Non-pigmented ciliary epithelial cell (primary cell): ENCODE measurements around the gene QRICH1.
"Not testable (repeated sequence)": the region's sequence is repeated elsewhere in the genome, so short reads cannot be mapped to it uniquely, and the experiment has no call there.

Experiments
- DNase-seq: peaks from one replicate; pipeline ENCODE4 v3.0.0-alpha.2; 2010; ENCODE audit warnings: low read depth

The QRICH1 gene

GRCh38 chr3:49017229-49017970 is 76.5 kb downstream of the QRICH1 start:
- no peak for DNase-seq

DNA sequence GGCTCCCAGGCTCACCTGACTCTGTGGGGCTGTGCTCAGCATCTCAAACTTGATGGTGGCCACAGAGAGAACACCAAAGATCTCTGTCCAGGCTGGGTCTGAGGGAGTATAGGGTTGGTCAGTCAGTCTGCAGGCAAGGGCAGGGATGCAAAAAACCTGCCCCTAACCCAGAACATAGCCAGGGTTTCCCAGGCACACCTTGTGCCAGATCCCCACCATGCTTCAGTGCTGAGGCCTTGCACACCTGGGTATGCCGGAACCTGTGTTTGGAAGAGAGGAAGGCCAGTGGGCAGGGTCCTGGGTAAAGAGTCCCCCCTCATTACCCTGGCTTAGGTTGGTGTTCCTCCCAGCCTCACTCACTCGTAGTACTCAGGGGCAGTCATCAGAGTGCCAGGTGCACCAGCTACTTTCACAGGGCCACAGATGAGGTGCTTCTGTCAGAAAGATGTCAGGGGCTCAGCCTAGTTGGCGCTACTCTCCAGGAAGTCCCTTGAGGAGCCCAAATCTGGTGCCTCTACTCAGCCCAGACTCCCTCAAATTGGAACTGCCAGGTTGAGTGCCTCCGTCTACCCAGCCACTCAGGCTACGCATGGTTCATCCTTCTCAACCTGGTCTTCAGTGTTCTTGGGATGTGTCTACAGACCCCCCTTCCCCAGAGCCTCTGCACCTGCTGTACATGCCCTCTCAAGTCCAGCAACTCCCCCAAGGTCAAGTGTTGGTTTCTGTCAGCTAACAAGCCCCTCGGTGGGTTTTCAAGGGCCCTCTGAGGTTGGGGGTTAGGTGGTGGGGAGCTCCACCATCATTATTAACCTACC is 77.2 kb downstream of the QRICH1 start:
- no peak for DNase-seq

GRCh38 chr3:49015765-49016164 is 78.1 kb downstream of the QRICH1 start:
- no peak for DNase-seq

DNA sequence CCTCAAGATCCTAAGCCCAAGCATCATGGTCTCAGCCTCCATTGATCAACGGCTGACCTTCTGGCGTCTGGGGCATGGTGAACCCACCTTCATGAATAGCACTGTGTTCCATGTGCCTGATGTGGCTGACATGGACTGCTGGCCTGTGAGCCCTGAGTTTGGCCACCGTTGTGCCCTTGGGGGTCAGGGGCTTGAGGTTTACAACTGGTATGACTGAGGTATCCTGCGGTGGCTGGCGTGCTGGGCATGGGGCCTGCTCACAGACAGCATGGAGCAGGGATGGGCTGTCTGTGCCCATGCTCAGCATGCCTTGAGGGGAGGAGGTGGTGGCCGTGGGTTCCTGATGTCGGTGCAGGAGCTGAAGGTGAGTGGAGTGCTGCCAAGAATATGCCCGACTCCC is 78.8 kb downstream of the QRICH1 start:
- DNase-seq = no peak

DNA sequence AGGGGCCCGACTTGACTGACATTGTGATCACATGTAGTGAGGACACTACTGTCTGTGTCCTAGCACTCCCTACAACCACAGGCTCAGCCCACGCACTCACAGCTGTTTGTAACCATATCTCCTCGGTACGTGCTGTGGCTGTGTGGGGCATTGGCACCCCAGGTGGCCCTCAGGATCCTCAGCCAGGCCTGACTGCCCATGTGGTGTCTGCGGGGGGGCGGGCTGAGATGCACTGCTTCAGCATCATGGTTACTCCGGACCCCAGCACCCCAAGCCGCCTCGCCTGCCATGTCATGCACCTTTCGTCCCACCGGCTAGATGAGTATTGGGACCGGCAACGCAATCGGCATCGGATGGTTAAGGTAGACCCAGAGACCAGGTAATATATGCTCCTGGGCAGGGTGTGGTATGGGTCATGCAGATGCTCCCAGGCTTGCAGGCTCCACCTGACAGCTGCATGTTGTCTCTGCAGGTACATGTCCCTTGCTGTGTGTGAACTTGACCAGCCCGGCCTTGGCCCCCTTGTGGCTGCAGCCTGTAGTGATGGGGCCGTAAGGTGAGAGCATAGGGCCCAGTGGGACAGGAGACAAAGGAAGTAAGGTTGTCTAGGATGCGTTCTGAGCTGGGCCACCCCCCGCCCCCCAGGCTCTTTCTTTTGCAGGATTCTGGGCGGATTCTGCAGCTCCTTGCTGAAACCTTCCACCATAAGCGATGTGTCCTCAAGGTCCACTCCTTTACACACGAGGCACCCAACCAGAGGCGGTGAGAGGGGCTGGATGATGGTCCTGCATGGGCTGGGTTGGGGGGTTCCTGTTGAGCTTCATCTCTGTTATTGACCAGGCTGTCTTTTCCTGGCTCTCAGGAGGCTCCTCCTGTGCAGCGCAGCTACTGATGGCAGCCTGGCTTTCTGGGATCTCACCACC is 79.9 kb downstream of the QRICH1 start:
- no peak for DNase-seq

- no peak for DNase-seq
These were observed 80.6 kb downstream of the QRICH1 start for GRCh38 chr3:49013113-49013737.

GRCh38 chr3:49012441-49013017 is 81.3 kb downstream of the QRICH1 start:
- no peak for DNase-seq

- no peak for DNase-seq
These were observed 84.5 kb downstream of the QRICH1 start for GRCh38 chr3:49009396-49009795.

DNA sequence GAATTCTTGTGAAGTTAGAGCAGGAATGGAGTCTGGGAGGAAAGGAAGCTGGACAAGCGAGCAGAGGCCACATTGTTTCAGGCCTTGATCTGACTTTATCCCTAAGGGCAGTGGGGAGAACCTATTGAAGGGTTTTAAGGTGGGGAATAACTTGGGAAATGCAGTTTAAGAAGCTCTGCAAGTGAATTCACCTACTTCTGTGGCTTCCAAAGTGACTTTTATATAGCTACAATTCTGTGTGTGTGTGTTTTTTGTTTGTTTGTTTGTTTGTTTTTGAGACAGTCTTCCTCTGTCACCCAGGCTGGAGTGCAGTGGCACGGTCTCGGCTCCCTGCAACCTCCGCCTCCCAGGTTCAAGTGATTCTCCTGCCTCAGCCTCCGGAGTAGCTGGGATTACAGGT is 85.2 kb downstream of the QRICH1 start:
- not testable (repeated sequence) for DNase-seq

DNA sequence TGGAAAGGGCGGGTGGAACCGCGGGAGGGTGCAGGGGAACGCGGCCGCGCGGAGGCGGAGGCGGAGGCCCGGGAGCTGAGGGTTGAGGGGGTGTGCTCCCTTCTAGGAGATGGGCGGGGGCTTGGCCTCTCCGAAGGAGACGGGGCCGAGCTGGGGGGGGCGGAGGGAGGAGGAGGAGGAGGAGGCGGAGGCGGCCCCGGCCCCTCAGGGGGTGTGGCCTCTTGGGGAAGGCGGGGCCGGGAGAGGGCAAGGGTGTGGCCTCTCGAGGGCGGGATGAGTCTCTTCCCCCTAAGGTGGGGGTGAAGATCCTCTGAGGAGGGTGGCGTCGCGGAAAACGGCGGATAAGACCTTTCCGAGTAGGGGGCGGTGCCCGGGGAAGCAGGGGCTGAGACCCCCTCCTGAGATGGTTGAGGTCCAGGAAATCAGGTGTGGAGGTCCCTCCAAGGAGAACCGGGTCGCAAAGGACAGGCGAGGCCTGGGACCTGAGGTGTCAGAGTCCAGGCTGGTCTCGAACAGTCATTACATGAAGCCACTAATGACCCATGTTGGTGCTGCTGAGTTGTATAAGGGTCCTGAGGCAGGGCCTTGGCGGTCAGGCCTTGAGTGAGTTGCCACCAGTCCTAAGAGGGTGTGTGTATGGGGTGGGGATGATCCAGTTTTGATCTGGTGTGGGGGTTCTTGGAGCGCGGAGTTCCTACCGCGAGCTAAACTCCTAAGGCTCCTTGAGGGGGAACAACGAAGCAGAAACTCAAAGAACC is 85.9 kb downstream of the QRICH1 start:
- DNase-seq = no peak

- DNase-seq = peak; percentile 86
These were observed 86.7 kb downstream of the QRICH1 start, which contains the start of gene WDR6 for GRCh38 chr3:49007068-49007770. TSS of gene WDR6 (plus strand) at chr3:49007391. CDS start at chr3:49007432, 41 bp downstream.

DNA sequence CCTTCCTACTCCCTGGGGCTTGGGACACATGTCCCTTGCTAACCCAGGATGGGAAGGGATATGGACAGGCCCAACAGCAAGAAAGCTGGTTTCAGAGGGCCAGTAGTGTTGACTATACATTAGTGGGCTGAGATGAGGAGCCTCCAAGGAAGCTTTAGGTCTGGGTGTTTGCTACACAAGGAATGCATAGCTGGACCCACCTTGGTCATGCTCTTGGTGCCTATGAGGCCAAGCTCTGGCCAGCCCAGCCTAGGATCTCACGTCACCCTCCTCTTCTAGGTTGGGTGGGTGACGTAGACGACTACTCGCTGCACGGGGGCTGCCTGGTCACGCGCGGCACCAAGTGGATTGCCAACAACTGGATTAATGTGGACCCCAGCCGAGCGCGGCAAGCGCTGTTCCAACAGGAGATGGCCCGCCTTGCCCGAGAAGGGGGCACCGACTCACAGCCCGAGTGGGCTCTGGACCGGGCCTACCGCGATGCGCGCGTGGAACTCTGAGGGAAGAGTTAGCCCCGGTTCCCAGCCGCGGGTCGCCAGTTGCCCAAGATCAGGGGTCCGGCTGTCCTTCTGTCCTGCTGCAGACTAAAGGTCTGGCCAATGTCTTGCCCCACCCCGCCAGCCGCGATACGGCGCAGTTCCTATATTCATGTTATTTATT is 87.3 kb downstream of the QRICH1 start:
- no peak for DNase-seq

- no peak for DNase-seq
These were observed 87.9 kb downstream of the QRICH1 start for GRCh38 chr3:49005998-49006397.

DNA sequence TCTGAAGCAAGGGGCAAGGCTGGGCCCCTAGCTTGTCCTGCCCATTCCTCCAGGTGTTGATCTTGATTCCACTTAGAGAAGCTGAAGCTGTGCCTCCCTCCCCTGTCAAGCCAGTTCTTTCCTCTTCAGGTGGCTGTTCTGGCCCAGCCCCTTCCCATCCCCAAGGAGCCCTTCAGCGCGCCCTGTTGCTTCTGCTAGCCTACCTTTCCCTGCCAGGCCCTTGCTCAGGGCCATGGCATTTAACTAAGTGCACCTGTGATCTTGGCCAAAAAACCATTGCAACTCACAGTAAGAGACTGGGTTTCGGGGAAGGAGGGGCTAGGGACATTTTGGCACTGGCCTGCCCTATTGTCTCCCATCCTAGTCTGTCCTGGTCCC is 88.6 kb downstream of the QRICH1 start:
- DNase-seq = no peak

DNA sequence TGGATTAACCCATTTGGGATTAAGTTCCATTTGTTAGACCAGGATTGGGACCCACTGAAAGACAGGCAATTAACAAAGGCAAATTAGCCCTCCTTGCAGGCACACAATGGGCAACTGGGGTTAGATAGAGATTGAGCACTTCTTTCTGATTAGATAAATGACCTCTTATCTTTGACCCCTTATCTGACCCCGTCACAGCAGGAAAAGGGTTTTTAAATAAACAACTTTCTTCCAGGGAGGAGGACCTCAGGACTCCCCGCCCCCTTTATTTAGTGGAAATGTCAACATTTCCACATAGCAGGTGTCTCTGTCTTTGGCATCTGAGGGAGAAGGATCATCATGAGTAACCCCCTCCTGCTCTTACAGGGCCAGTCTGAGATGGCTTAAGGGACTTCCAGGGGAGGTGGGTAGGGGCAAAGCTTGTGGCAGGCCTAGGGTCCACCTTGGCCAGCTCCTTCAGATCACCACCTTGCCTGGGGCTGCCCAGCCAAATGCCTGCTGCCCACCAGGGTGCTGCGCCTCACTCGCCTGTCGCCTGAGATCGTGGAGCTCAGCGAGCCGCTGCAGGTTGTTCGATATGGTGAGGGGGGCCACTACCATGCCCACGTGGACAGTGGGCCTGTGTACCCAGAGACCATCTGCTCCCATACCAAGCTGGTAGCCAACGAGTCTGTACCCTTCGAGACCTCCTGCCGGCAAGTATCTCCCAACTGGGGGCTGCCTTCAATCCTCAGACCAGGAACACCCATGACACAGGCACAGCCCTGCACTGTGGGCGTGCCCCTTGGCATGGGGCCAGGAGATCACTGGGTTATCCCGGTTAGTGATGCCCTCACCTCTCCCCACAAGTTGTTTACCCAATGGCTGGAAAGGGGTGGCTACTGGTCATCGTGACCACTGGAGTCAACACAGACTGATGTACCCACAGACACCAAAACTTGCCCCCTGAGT is 89.2 kb downstream of the QRICH1 start:
- DNase-seq = no peak

DNA sequence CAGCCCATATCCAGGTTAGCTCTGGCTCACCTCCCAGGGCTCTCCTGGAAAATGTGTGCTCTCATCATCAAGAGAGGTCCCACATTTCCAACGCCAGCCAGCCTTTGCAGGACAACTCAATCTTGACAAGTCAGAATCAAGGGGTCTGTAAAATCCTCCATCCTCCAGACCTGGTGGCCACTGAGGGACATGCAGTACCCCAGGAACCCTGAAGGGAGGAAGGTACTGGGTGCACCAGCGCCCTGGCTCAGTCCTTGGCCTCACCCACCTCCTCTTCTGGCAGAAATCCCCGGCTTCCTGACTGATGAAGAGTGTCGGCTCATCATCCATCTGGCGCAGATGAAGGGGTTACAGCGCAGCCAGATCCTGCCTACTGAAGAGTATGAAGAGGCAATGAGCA is 92.7 kb downstream of the QRICH1 start:
- DNase-seq = no peak

- DNase-seq = no peak
These were observed 94.6 kb downstream of the QRICH1 start for GRCh38 chr3:48999085-48999858.
